ENCODE results near the gene SPAAR. TPM values are rescaled to one million over a fixed set of nuclear protein-coding genes. Genes with fewer than 3 reads are reported as not detected.

Gene SPAAR
- total RNA-seq, 1 experiment from 2014 or later: not detected

GRCh38 chr9:35952526-35953191 lies 43.4 kb downstream of the SPAAR start:
- H3K9me3 ChIP-seq (ENCODE audit: control insufficient read depth in 1 of 2, insufficient read depth in 1 of 2, low read depth in 1 of 2, low read length in 2 of 2): no peaks in the 10 kb centered on the region
- TF ChIP-seq YY1 (IDR thresholded peaks at IDR 0.05; ENCODE audit: extremely low read depth, insufficient replicate concordance, low read depth, low read length) (no peak), ZFX (IDR thresholded peaks at IDR 0.05) (no peak), ZNF274 (IDR thresholded peaks at IDR 0.05; ENCODE audit: low read depth, low read length) (no peak), CEBPB (IDR thresholded peaks at IDR 0.05; ENCODE audit: low read depth) (no peak), EGR1 (IDR thresholded peaks at IDR 0.05; ENCODE audit: low read depth) (no peak), RAD21 (IDR thresholded peaks at IDR 0.05; ENCODE audit: low read depth) (no peak), TCF7L2 (IDR thresholded peaks at IDR 0.05; ENCODE audit: borderline replicate concordance, extremely low read depth, insufficient read depth, insufficient read length) (no peak), SP1 (IDR thresholded peaks at IDR 0.05; ENCODE audit: low read depth) (no peak), REST (IDR thresholded peaks at IDR 0.05; ENCODE audit: low read depth) (no peak), ATF3 (IDR thresholded peaks at IDR 0.05) (no peak), CBX3 (IDR thresholded peaks at IDR 0.05; ENCODE audit: low read depth) (no peak), POLR2A (IDR thresholded peaks at IDR 0.05; ENCODE audit: borderline replicate concordance, extremely low read depth, insufficient read depth, insufficient read length) (no peak), JUND (IDR thresholded peaks at IDR 0.05) (no peak)
- TF ChIP-seq, protein P1, sequence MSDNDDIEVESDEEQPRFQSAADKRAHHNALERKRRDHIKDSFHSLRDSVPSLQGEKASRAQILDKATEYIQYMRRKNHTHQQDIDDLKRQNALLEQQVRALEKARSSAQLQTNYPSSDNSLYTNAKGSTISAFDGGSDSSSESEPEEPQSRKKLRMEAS (IDR thresholded peaks at IDR 0.05): no peak
- no peak for DNase-seq (ENCODE audit: low read depth, low spot score)
- ChIA-PET CTCF (interaction anchor here (1.0 kb wide), 1 partner anchor 71 kb away, joined by 4 read pairs; no protein-coding TSS in a partner anchor), RAD21 (ENCODE audit: low non-redundant PET in 1 of 2, low total read pairs in 2 of 2, uncharacterized antibody in 2 of 2, unreplicated experiment in 2 of 2) (no interaction called here), POLR2A (no interaction called here)
- no peaks in the 10 kb centered on the region for H3K36me3 ChIP-seq (ENCODE audit: control insufficient read depth in 1 of 2, insufficient read depth in 2 of 2, low read length in 2 of 2)
- H3K9me2 ChIP-seq (ENCODE audit: insufficient read depth): no peaks in the 10 kb centered on the region
- no peaks in the 10 kb centered on the region for H3K79me2 ChIP-seq (ENCODE audit: insufficient read depth, low read length)
- H3K4me3 ChIP-seq (replicated peaks in 1 of 2; ENCODE audit: low read depth in 1 of 2, low read length in 2 of 2): no peak overlapping the region
- H3K27me3 ChIP-seq (ENCODE audit: insufficient read depth, low read length): no peaks in the 10 kb centered on the region
- intact Hi-C loops (cut with micrococcal nuclease): no loop called here
- no peak overlapping the region for H2AFZ ChIP-seq (ENCODE audit: low read depth, low read length, poor library complexity, severe bottlenecking)
- no peak overlapping the region for H3K9ac ChIP-seq (ENCODE audit: low read length)
- no peak overlapping the region for H3K4me2 ChIP-seq (ENCODE audit: low read length)
- no peaks in the 10 kb centered on the region for H4K20me1 ChIP-seq (ENCODE audit: insufficient read depth)
- ATAC-seq: no peak
- no TSS peak for BruUV-seq (replicated peaks)
- H3K4me1 ChIP-seq (ENCODE audit: control insufficient read depth in 1 of 2, insufficient read depth in 2 of 2, low read length in 2 of 2): peaks cover 9 to 22% of the 10 kb centered on the region in 2 experiments
- no peak overlapping the region for H3K27ac ChIP-seq (ENCODE audit: low read depth, low read length)
